Measurements from ENCODE around the gene COPZ1. TPM values are rescaled to one million over a fixed set of nuclear protein-coding genes. Genes with fewer than 3 reads are reported as not detected.

The COPZ1 gene
- total RNA-seq, 1 donor from 2014 or later: 129 TPM

GRCh38 chr12:54386403-54387113 is 61.6 kb downstream of the COPZ1 start:
- Histone ChIP-seq H3K9me3 (no peaks in the 10 kb centered on the region), H3K27me3 (ENCODE audit: low read depth) (no peaks in the 10 kb centered on the region), H3K36me3 (no peaks in the 10 kb centered on the region), H3K4me3 (no peak overlapping the region), H3K27ac (no peak overlapping the region), H3K4me1 (peaks cover 13% of the 10 kb centered on the region)
- DNase-seq: no peak
- intact Hi-C loops (cut with DNase I): no loop called here
- no peak for ATAC-seq
- no peak for TF ChIP-seq CTCF (IDR thresholded peaks at IDR 0.05)

- Histone ChIP-seq H3K36me3 (no peaks in the 10 kb centered on the region), H3K27me3 (ENCODE audit: low read depth) (no peaks in the 10 kb centered on the region), H3K4me1 (peaks cover 13% of the 10 kb centered on the region), H3K9me3 (no peaks in the 10 kb centered on the region), H3K27ac (no peak overlapping the region), H3K4me3 (no peak overlapping the region)
- no peak for ATAC-seq
- no peak for TF ChIP-seq CTCF (IDR thresholded peaks at IDR 0.05)
- intact Hi-C loops (cut with DNase I): no loop called here
- no peak for DNase-seq
Observed at GRCh38 chr12:54387114-54387467, 62.2 kb downstream of the COPZ1 start.

- ATAC-seq: no peak
- Histone ChIP-seq H3K9me3 (no peaks in the 10 kb centered on the region), H3K4me1 (peaks cover 23% of the 10 kb centered on the region), H3K27ac (no peak overlapping the region), H3K36me3 (no peaks in the 10 kb centered on the region), H3K4me3 (no peak overlapping the region), H3K27me3 (ENCODE audit: low read depth) (no peaks in the 10 kb centered on the region)
- intact Hi-C loops (cut with DNase I): no loop called here
- DNase-seq: no peak
- no peak for TF ChIP-seq CTCF (IDR thresholded peaks at IDR 0.05)
Observed at GRCh38 chr12:54388237-54389133, 63.6 kb downstream of the COPZ1 start.

GRCh38 chr12:54389134-54389508 is 64.2 kb downstream of the COPZ1 start:
- H3K4me3 ChIP-seq: no peak overlapping the region
- intact Hi-C loops (cut with DNase I): no loop called here
- H3K9me3 ChIP-seq: no peaks in the 10 kb centered on the region
- H3K36me3 ChIP-seq: peaks cover 6% of the 10 kb centered on the region
- no peak for TF ChIP-seq CTCF (IDR thresholded peaks at IDR 0.05)
- peaks cover 28% of the 10 kb centered on the region for H3K4me1 ChIP-seq
- DNase-seq (no peak), ATAC-seq (no peak)
- no peaks in the 10 kb centered on the region for H3K27me3 ChIP-seq (ENCODE audit: low read depth)
- no peak overlapping the region for H3K27ac ChIP-seq

- no peak for ATAC-seq
- Histone ChIP-seq H3K36me3 (peaks cover 12% of the 10 kb centered on the region), H3K4me3 (no peak overlapping the region), H3K27me3 (ENCODE audit: low read depth) (no peaks in the 10 kb centered on the region), H3K9me3 (no peaks in the 10 kb centered on the region), H3K27ac (no peak overlapping the region), H3K4me1 (peaks cover 34% of the 10 kb centered on the region)
- no peak for TF ChIP-seq CTCF (IDR thresholded peaks at IDR 0.05)
- intact Hi-C loops (cut with DNase I): no loop called here
- DNase-seq: no peak
Observed at GRCh38 chr12:54389607-54390175, 64.8 kb downstream of the COPZ1 start.
